ENCODE data around the gene SCRT2.

The SCRT2 gene

GRCh38 chr20:634148-634925 lies 41.3 kb downstream of the SCRT2 start:
- DNase-seq (ENCODE audit: low read depth in 4 of 4, low spot score in 1 of 4), result no peak

GRCh38 chr20:631101-631500 lies 44.5 kb downstream of the SCRT2 start:
- DNase-seq (ENCODE audit: low read depth in 4 of 4, low spot score in 1 of 4), result no peak

- no peak for DNase-seq (ENCODE audit: low read depth in 4 of 4, low spot score in 1 of 4)
Measured at GRCh38 chr20:626579-626978, 49.0 kb downstream of the SCRT2 start.

DNA sequence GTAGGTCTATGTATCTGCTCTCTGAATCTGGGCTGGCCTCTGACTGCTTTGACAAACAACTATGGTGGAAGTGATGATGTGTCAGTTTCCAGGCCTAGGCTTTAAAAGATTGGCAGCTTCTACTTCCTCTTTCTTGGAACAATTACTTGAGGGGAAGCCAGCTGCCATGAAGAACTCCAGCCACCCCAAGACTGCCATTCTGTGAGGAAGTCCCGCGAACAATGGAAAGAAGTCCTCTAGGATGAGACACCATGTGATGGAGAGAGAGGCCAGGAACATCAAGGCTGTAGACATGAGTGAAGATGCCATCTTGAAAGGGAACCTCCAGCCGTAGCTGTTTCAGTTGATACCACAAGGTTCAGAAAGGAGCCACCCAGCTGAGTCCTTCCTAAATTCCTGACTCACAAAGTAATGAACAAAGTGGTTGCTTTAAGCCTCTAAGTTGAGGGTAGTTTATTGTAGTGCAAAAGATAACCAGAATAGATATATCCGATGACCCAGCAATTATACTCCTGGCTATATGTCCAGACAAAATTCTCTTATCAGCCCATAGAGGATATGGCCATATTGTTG lies 50.2 kb downstream of the SCRT2 start:
- DNase-seq (ENCODE audit: low read depth in 4 of 4, low spot score in 1 of 4), result no peak

DNA sequence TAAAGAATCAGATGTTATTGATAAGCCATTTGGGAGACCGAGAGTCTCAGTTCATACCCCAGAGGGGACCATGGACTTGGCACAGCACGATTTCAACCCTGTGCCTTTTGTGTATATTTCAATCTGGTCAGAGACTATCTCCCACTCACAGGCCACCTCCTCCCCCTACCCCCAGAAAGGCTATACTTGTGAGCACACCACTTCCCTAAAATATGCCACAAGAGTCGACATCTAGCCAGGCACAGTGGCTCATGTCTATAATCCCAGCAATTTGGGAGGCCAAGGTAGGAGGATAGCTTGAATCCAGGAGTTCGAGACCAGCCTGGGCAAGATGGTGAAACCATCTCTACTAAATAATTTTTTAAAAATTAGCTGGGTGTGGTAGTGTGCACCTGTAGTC lies 51.9 kb downstream of the SCRT2 start:
- no peak for DNase-seq (ENCODE audit: low read depth in 4 of 4, low spot score in 1 of 4)

DNA sequence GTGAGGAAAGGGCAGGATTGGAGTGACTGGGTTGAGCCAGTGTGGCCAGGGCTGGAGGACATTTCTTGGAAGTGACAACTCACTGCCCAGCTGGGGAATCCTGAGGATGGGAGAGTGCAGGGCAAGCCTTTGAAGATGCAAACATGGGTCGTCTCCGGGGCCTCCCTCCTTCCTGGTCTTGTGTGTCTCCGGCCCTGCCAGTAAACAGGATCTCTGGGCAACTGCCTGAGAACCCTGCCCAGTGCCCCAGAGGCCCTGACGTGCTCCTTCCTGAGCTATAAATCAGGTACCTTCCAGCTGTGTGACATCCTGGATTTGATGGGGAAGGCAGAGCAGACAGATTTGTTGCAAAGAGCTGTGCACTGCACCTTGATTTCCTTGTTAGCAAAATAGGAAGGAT lies 52.6 kb downstream of the SCRT2 start:
- DNase-seq (ENCODE audit: low read depth in 4 of 4, low spot score in 1 of 4), result no peak

GRCh38 chr20:622161-622560 lies 53.4 kb downstream of the SCRT2 start:
- DNase-seq (ENCODE audit: low read depth in 4 of 4, low spot score in 1 of 4), result no peak

DNA sequence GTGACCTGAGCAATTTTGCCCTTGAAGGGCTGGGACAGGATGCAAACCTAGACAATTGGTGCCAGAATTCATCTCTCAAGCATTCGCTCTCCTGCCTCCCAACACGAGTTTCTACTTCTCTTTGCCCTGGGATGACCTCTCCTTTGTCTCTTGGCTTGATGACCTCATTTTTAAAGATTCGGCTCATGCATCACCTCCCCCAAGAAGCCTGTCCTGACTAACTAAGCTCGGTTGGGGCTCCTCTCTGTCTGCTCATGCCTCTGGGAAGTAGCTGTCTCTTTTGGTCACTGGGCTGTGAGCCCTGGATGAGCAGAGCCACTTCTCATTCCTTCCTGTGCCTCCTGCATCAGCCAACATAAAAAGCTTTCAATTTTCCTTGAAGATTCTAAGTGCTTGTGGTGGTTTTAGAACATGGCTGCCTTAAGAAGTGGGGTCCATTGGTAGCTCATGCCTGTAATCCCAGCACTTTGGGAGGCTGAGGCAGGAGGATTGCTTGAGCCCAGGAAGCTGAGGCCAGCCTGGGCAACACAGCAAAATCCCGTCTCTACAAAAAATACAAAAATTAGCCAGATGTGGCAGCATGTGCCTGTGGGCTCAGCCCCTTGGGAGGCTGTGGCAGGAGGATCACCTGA lies 54.4 kb downstream of the SCRT2 start:
- DNase-seq (ENCODE audit: low read depth in 4 of 4, low spot score in 1 of 4), result no peak

- DNase-seq (ENCODE audit: low read depth in 4 of 4, low spot score in 1 of 4), result no peak
Measured at GRCh38 chr20:620246-620645, 55.4 kb downstream of the SCRT2 start.

- DNase-seq (ENCODE audit: low read depth in 4 of 4, low spot score in 1 of 4), result no peak
Measured at GRCh38 chr20:618980-619379, 56.6 kb downstream of the SCRT2 start.

DNA sequence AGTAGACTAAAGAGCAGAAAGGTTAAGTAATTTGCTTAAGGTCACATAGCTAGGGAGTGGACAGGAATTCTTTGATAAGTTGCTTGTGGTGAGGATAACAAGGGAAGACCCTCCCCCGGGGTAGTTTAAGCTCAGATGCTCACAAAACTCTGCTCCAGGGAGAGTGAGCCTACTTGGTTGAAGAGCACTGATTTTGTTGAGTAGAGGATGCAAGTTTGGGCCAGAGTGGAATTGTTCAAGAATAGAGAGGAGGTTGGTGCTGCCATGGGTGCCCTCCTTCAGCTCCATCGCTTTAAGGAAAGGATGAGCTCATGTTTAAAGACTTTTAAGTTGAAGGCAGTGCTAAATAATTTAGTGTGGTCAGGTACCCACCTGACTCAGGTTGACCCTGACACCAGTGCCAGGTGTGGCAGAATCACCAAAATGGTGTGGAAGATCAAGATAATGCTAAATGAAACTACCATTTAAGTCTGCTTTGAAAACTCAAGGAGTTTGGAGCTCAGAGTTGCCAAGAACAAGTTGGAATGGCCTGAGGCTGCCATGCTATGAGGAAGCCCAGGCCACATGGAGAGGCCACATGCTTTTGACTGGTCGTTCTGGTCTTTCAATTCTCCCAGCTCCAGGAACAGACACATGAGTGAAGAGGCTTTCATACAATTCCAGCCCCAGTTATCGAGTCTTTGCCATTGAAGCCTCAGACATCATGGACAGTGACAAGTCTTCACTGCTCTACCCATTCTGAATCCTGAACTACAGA lies 57.5 kb downstream of the SCRT2 start:
- no peak for DNase-seq (ENCODE audit: low read depth in 4 of 4, low spot score in 1 of 4)

DNA sequence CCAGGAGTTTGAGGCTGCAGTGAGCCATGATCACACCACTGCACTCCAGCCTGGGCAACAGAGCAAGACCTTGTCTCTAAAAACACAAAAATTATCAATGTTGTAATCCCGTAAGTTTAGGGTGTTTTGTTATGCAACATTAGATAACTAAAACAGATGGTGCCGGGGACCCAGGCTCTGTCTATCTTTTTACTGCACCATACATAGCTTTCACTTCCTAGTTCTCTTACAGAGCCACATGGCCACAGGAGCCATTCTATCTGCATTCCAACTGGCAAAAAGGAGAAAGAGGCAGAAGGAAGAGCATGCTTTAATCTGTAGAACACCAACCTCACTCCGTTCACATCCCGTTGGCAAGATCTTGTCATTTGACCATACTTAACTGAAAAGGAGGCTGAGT lies 60.1 kb downstream of the SCRT2 start:
- no peak for DNase-seq (ENCODE audit: low read depth in 4 of 4, low spot score in 1 of 4)

DNA sequence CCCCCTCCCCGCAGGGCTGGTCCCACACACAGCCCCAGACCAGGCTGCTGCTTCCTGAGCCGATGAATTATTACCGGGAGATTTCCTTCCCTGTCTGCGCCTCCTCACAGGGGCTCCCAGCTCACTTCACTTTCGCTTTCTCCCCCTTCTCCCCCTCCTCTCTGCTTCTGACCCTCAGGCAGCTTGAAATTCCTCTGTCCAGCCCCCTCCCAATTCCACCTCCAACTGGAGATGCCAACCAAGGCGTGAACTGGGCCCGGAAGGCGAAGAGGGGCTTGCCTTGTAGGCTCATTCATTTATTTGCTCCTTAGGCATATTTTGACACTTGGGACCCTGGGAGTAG lies 63.8 kb downstream of the SCRT2 start:
- DNase-seq (ENCODE audit: low read depth in 4 of 4, low spot score in 1 of 4), result no peak

Measured in stimulated activated CD4-positive, alpha-beta T cell treated with anti-CD3 and anti-CD28 coated beads, Interleukin-1b, Interleukin-23, amount 100 ng/mL, for 24 hours (primary cell).